CD14-positive monocyte (primary cell): ENCODE results near the gene RAB32. TPM values are rescaled to one million over a fixed set of nuclear protein-coding genes. Genes with fewer than 3 reads are reported as not detected.

ENCODE experiments used
- DNase-seq, 3 donors: peaks; one replicate each; pipeline ENCODE4 v3.0.0-alpha.2; 2011 to 2022
- H2AFZ ChIP-seq: 2 replicates; pipeline ENCODE4 v1.6.0; 2012; ENCODE audit warnings: mild to moderate bottlenecking, low read depth, low read length, inconsistent platforms; ENCODE audit not compliant: insufficient read depth, poor library complexity, severe bottlenecking
- H3K27ac ChIP-seq, 2 donors: 1 replicate in 1 of 2; 2 replicates in 1 of 2; pipeline ENCODE4 v1.5.1; 2012 to 2013; ENCODE audit warnings: low read length in 2 of 2, control low read depth in 1 of 2, inconsistent platforms in 1 of 2, low read depth in 1 of 2, mild to moderate bottlenecking in 1 of 2
- H3K27me3 ChIP-seq, 2 donors: one replicate each; pipeline versions ENCODE4 v1.6.0 to v1.6.1; 2011 to 2013; ENCODE audit warnings: low read length in 2 of 2; ENCODE audit not compliant: control insufficient read depth in 2 of 2, insufficient read depth in 2 of 2
- H3K36me3 ChIP-seq, 2 donors: replicated peaks in 1 of 2; 1 replicate in 1 of 2; 2 replicates in 1 of 2; pipeline versions ENCODE4 v1.5.1 to v1.6.1; 2012 to 2013; ENCODE audit warnings: low read length in 2 of 2, control low read depth in 1 of 2, inconsistent platforms in 1 of 2, mild to moderate bottlenecking in 1 of 2; ENCODE audit not compliant: insufficient read depth in 2 of 2, control insufficient read depth in 1 of 2
- H3K4me1 ChIP-seq, 2 donors: 1 replicate in 1 of 2; 2 replicates in 1 of 2; pipeline versions ENCODE4 v1.5.1 to v1.6.1; 2012 to 2013; ENCODE audit warnings: low read length in 2 of 2, control low read depth in 1 of 2, inconsistent platforms in 1 of 2, mild to moderate bottlenecking in 1 of 2, moderate library complexity in 1 of 2; ENCODE audit not compliant: insufficient read depth in 2 of 2, control insufficient read depth in 1 of 2
- H3K4me2 ChIP-seq: replicated peaks from 2 replicates; pipeline ENCODE3; 2012; ENCODE audit warnings: low read length, moderate library complexity, mild to moderate bottlenecking; ENCODE audit not compliant: poor library complexity, severe bottlenecking; ENCODE audit errors: extremely low read depth
- H3K4me3 ChIP-seq, 3 experiments: fragments of 200-600 bp in 1 of 3; sonication (generic) in 1 of 3; replicated peaks in 1 of 3; 1 replicate in 2 of 3; 2 replicates in 1 of 3; pipeline ENCODE4 v1.5.1; 2011 to 2013; ENCODE audit warnings: low read length in 3 of 3, mild to moderate bottlenecking in 3 of 3, control low read depth in 2 of 3, low read depth in 2 of 3, inconsistent platforms in 1 of 3, moderate library complexity in 1 of 3
- H3K79me2 ChIP-seq: 2 replicates; pipeline ENCODE4 v1.6.0; 2012; ENCODE audit warnings: mild to moderate bottlenecking, control low read depth, inconsistent platforms, low read length, moderate library complexity; ENCODE audit not compliant: insufficient read depth
- H3K9ac ChIP-seq: 2 replicates; pipeline ENCODE4 v1.6.0; 2017; ENCODE audit warnings: low read length, mild to moderate bottlenecking; ENCODE audit not compliant: insufficient read depth, poor library complexity, severe bottlenecking
- H3K9me3 ChIP-seq, 2 donors: replicated peaks in 1 of 2; 1 replicate in 1 of 2; 2 replicates in 1 of 2; pipeline versions ENCODE4 v1.5.1 to v1.6.1; 2012 to 2013; ENCODE audit warnings: low read length in 2 of 2, control low read depth in 1 of 2; ENCODE audit not compliant: control insufficient read depth in 1 of 2, insufficient read depth in 1 of 2
- H4K20me1 ChIP-seq: 2 replicates; pipeline ENCODE4 v1.6.0; 2012; ENCODE audit warnings: mild to moderate bottlenecking, low read length, control low read depth, moderate library complexity; ENCODE audit not compliant: insufficient read depth
- H3K27ac Mint-ChIP-seq, 7 donors: one replicate each; pipeline ENCODE4 v1.8.0; 2020; ENCODE audit warnings: mild to moderate bottlenecking in 7 of 7, mixed read lengths in 7 of 7, moderate library complexity in 6 of 7, inconsistent platforms in 2 of 7
- H3K27me3 Mint-ChIP-seq, 3 donors: one replicate each; pipeline ENCODE4 v1.8.0; 2021 to 2022; ENCODE audit warnings: low read depth in 3 of 3, mild to moderate bottlenecking in 3 of 3, mixed read lengths in 3 of 3, moderate library complexity in 3 of 3, inconsistent platforms in 1 of 3
- H3K36me3 Mint-ChIP-seq, 2 donors: one replicate each; pipeline ENCODE4 v1.8.0; 2020; ENCODE audit warnings: mixed read lengths in 2 of 2, inconsistent platforms in 1 of 2, mild to moderate bottlenecking in 1 of 2
- H3K4me1 Mint-ChIP-seq: one replicate; pipeline ENCODE4 v1.8.0; 2020; ENCODE audit warnings: mild to moderate bottlenecking, mixed read lengths
- H3K4me3 Mint-ChIP-seq, 2 donors: one replicate each; pipeline ENCODE4 v1.8.0; 2020; ENCODE audit warnings: mild to moderate bottlenecking in 2 of 2, mixed read lengths in 2 of 2, moderate library complexity in 1 of 2
- H3K9me3 Mint-ChIP-seq, 7 donors: one replicate each; pipeline ENCODE4 v1.8.0; 2020 to 2022; ENCODE audit warnings: mixed read lengths in 7 of 7, mild to moderate bottlenecking in 6 of 7, moderate library complexity in 6 of 7, inconsistent platforms in 2 of 7
- CTCF ChIP-seq: fragments of 200-600 bp; IDR thresholded peaks from one replicate; pipeline ENCODE4 v1.8.0; 2022; ENCODE audit warnings: antibody characterized with exemption, mild to moderate bottlenecking
- WGBS: methylation state at CpG from one replicate; pipeline ENCODE4 v1.1.5; 2013; ENCODE audit warnings: missing lambda C conversion rate; ENCODE audit not compliant: insufficient coverage; 5-methylcytosine and 5-hydroxymethylcytosine counted together
- intact Hi-C, 2 donors: fragments of 100-400 bp; cut with micrococcal nuclease; formaldehyde crosslinking; loops; one replicate each; pipeline versions ENCODE4 v1.15.0 to v1.15.1; 2023
- polyA plus RNA-seq, 3 donors: library from polyadenylated mRNA; depleted of rRNA in 1 of 3; unstranded in 2 of 3; stranded (reverse) in 1 of 3; fragments of 300-500 nt in 2 of 3; fragments of >200 nt in 1 of 3; fragmentation: Illumina TruSeq in 2 of 3; gene quantifications; 1 replicate in 2 of 3; 2 replicates in 1 of 3; pipeline ENCODE4 v1.2.3, GENCODE V29; 2012 to 2021

RAB32 gene
- polyA plus RNA-seq, 3 donors: 82.6 to 588 (median 429) TPM

- WGBS: 31% methylated on average over 2 of the region's 2 CpGs
- Histone ChIP-seq H3K4me1 (peaks cover 64 to 74% of the 10 kb centered on the region in 2 donors), H4K20me1 (no peaks in the 10 kb centered on the region), H2AFZ (no peak overlapping the region), H3K27ac (peak overlapping the region; percentile 1 to 58), H3K4me2 (peak overlapping the region; percentile 71), H3K4me3 (peak overlapping the region in 1 of 3 experiments; percentile 63), H3K79me2 (no peaks in the 10 kb centered on the region), H3K9me3 (no peaks in the 10 kb centered on the region), H3K36me3 (no peaks in the 10 kb centered on the region), H3K27me3 (no peaks in the 10 kb centered on the region), H3K9ac (no peak overlapping the region)
- Mint-ChIP-seq H3K36me3 (no peaks in the 10 kb centered on the region), H3K4me3 (no peak overlapping the region), H3K9me3 (no peaks in the 10 kb centered on the region), H3K27ac (peak overlapping the region; percentile 59 to 90 (median 77)), H3K27me3 (no peaks in the 10 kb centered on the region), H3K4me1 (peaks cover 70% of the 10 kb centered on the region)
- no peak for TF ChIP-seq CTCF
- intact Hi-C loops: no loop called here
- peak; percentile 38 to 71 (median 67) for DNase-seq
These were observed 50.4 kb downstream of the RAB32 start for GRCh38 chr6:146593986-146594385.

- no peak for TF ChIP-seq CTCF
- intact Hi-C loops: no loop called here
- H3K4me3 Mint-ChIP-seq: peak overlapping the region in 1 of 2 donors; percentile 42
- H3K27ac Mint-ChIP-seq: peak overlapping the region; percentile 22 to 90 (median 75)
- no peak overlapping the region for H3K9ac ChIP-seq
- no peaks in the 10 kb centered on the region for H3K36me3 Mint-ChIP-seq
- H3K79me2 ChIP-seq: no peaks in the 10 kb centered on the region
- H3K9me3 Mint-ChIP-seq: no peaks in the 10 kb centered on the region
- H3K36me3 ChIP-seq: no peaks in the 10 kb centered on the region
- WGBS: no CpG with 5 or more reads among the region's 1 CpG
- H3K27me3 Mint-ChIP-seq: no peaks in the 10 kb centered on the region
- no peaks in the 10 kb centered on the region for H3K27me3 ChIP-seq
- peaks cover 68 to 79% of the 10 kb centered on the region in 2 donors for H3K4me1 ChIP-seq
- H3K9me3 ChIP-seq: no peaks in the 10 kb centered on the region
- H3K4me2 ChIP-seq: peak overlapping the region; percentile 71
- no peak overlapping the region for H2AFZ ChIP-seq
- H3K4me3 ChIP-seq: peak overlapping the region in 1 of 3 experiments; percentile 63
- peak overlapping the region in 1 of 2 donors; percentile 58 for H3K27ac ChIP-seq
- H3K4me1 Mint-ChIP-seq: peaks cover 74% of the 10 kb centered on the region
- no peaks in the 10 kb centered on the region for H4K20me1 ChIP-seq
- peak; percentile 34 to 81 (median 69) for DNase-seq
These were observed 50.9 kb downstream of the RAB32 start for GRCh38 chr6:146594495-146594894.
